GM18861 (cell line): ENCODE results near the gene MGAM2.
"Not testable (repeated sequence)": the region's sequence is repeated elsewhere in the genome, so short reads cannot be mapped to it uniquely, and the experiment has no call there.

ENCODE experiments used
- ATAC-seq: cut with Tn5 transposase; IDR thresholded peaks from one replicate; pipeline ENCODE4 v1.9.1; 2021; ENCODE audit not compliant: unreplicated experiment

Gene MGAM2

GRCh38 chr7:142111499-142111898, at the start of gene MGAM2:
Gene MGAM2, plus strand, starts transcription at chr7:142111718. Its CDS starts 5,156 bp downstream, at chr7:142116874.
- no peak for ATAC-seq

- no peak for ATAC-seq
Measured at GRCh38 chr7:142063551-142064442, 47.7 kb upstream of the MGAM2 start.

- ATAC-seq = no peak
Measured at GRCh38 chr7:142066536-142066935, 45.0 kb upstream of the MGAM2 start.

- no peak for ATAC-seq
Measured at GRCh38 chr7:142077762-142078161, 33.8 kb upstream of the MGAM2 start.

- no peak for ATAC-seq
Measured at GRCh38 chr7:142083605-142084004, 27.9 kb upstream of the MGAM2 start.

GRCh38 chr7:142085428-142085827, 26.1 kb upstream of the MGAM2 start:
- ATAC-seq = no peak

GRCh38 chr7:142088022-142088714, 23.4 kb upstream of the MGAM2 start:
- no peak for ATAC-seq

GRCh38 chr7:142089035-142089434, 22.5 kb upstream of the MGAM2 start:
- no peak for ATAC-seq

GRCh38 chr7:142091961-142092360, 19.6 kb upstream of the MGAM2 start:
- ATAC-seq = no peak

- ATAC-seq = no peak
Measured at GRCh38 chr7:142094861-142095260, 16.7 kb upstream of the MGAM2 start.

GRCh38 chr7:142097571-142097970, 13.9 kb upstream of the MGAM2 start:
- no peak for ATAC-seq

GRCh38 chr7:142098004-142098403, 13.5 kb upstream of the MGAM2 start:
- no peak for ATAC-seq

GRCh38 chr7:142099347-142099746, 12.2 kb upstream of the MGAM2 start:
- ATAC-seq = not testable (repeated sequence)

GRCh38 chr7:142100634-142101033, 10.9 kb upstream of the MGAM2 start:
- ATAC-seq = no peak

GRCh38 chr7:142101794-142102193, 9.7 kb upstream of the MGAM2 start:
- ATAC-seq = not testable (repeated sequence)

GRCh38 chr7:142104550-142105527, 6.7 kb upstream of the MGAM2 start:
- ATAC-seq = no peak

GRCh38 chr7:142108728-142109505, 2.6 kb upstream of the MGAM2 start:
- ATAC-seq = no peak

GRCh38 chr7:142110098-142110497, 1.4 kb upstream of the MGAM2 start:
- ATAC-seq = no peak

GRCh38 chr7:142110638-142111037, 880 bp upstream of the MGAM2 start:
- no peak for ATAC-seq

GRCh38 chr7:142112086-142112485, 568 bp downstream of the MGAM2 start:
- ATAC-seq = no peak
